Erythroblast (primary cell): ENCODE results near the gene RBFOX1.

ENCODE experiments used
- GATA1 ChIP-seq: IDR thresholded peaks from 2 replicates; pipeline ENCODE4 v1.6.1; 2011; ENCODE audit warnings: low read depth, mild to moderate bottlenecking, control low read depth, low read length, moderate library complexity
- POLR2A ChIP-seq: IDR thresholded peaks from 2 replicates; pipeline ENCODE4 v1.6.1; 2011; ENCODE audit warnings: mild to moderate bottlenecking, low read length

GRCh38 chr16:7422036-7422888, 89.6 kb downstream of the RBFOX1 start:
- TF ChIP-seq POLR2A (no peak), GATA1 (no peak)
